ENCODE results near the gene STARD5.

Gene STARD5

GRCh38 chr15:81347910-81348309 lies 24.0 kb upstream of the STARD5 start:
- no peak overlapping the region for H3K4me3 ChIP-seq (ENCODE audit: low read depth, low read length)
- in situ Hi-C loops (cut with HindIII; ENCODE audit: low sequenced_read_pairs): no loop called here
- DNase-seq (ENCODE audit: low read depth): no peak
- no peak for TF ChIP-seq CTCF (IDR thresholded peaks at IDR 0.05; ENCODE audit: low read depth, low read length, missing control alignments)

- no peak overlapping the region for H3K4me3 ChIP-seq (ENCODE audit: low read depth, low read length)
- in situ Hi-C loops (cut with HindIII; ENCODE audit: low sequenced_read_pairs): no loop called here
- DNase-seq (ENCODE audit: low read depth): no peak
- TF ChIP-seq CTCF (IDR thresholded peaks at IDR 0.05; ENCODE audit: low read depth, low read length, missing control alignments): no peak
These were observed 22.7 kb upstream of the STARD5 start for GRCh38 chr15:81346611-81347010.

- no peak overlapping the region for H3K4me3 ChIP-seq (ENCODE audit: low read depth, low read length)
- TF ChIP-seq CTCF (IDR thresholded peaks at IDR 0.05; ENCODE audit: low read depth, low read length, missing control alignments): no peak
- in situ Hi-C loops (cut with HindIII; ENCODE audit: low sequenced_read_pairs): no loop called here
- DNase-seq (ENCODE audit: low read depth): no peak
These were observed 19.4 kb upstream of the STARD5 start for GRCh38 chr15:81343371-81343770.

- in situ Hi-C loops (cut with HindIII; ENCODE audit: low sequenced_read_pairs): no loop called here
- H3K4me3 ChIP-seq (ENCODE audit: low read depth, low read length): no peak overlapping the region
- no peak for TF ChIP-seq CTCF (IDR thresholded peaks at IDR 0.05; ENCODE audit: low read depth, low read length, missing control alignments)
- no peak for DNase-seq (ENCODE audit: low read depth)
These were observed 17.4 kb upstream of the STARD5 start for GRCh38 chr15:81341351-81341750.

GRCh38 chr15:81339851-81340250 lies 15.9 kb upstream of the STARD5 start:
- in situ Hi-C loops (cut with HindIII; ENCODE audit: low sequenced_read_pairs): no loop called here

GRCh38 chr15:81339321-81339720 lies 15.4 kb upstream of the STARD5 start:
- no peak for DNase-seq (ENCODE audit: low read depth)
- TF ChIP-seq CTCF (IDR thresholded peaks at IDR 0.05; ENCODE audit: low read depth, low read length, missing control alignments): no peak
- no peak overlapping the region for H3K4me3 ChIP-seq (ENCODE audit: low read depth, low read length)
- in situ Hi-C loops (cut with HindIII; ENCODE audit: low sequenced_read_pairs): no loop called here

More at GRCh38 chr15:81339851-81340250, 15.9 kb upstream of the STARD5 start:
- no peak overlapping the region for H3K4me3 ChIP-seq (ENCODE audit: low read depth, low read length)
- TF ChIP-seq CTCF (IDR thresholded peaks at IDR 0.05; ENCODE audit: low read depth, low read length, missing control alignments): no peak
- DNase-seq (ENCODE audit: low read depth): no peak

All from astrocyte of the cerebellum (primary cell).